ENCODE results near the gene MGAT2. TPM values are rescaled to one million over a fixed set of nuclear protein-coding genes. Genes with fewer than 3 reads are reported as not detected.

Gene MGAT2
- total RNA-seq, 2 experiments from 2014 or later = 30.2 to 32.7 TPM

DNA sequence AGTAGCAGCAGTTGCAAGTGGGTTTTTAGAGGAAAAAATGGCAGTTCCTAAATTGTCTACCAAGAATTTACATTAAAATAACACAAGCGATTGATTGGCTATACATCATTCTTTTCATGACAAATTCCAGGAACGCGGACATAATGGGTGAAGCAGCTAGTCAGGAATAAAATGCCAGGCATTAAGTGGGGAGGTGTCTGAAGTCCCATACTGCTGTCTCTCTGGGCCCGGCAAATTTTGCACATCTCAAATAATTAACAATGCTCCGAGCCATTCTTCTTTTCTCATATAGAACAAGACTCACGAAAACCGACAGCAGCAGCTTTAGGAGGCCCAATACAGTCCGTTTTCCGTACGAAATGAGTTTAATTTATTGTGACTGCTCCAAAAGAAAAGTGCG lies 869 bp upstream of the MGAT2 start:
- H3K4me3 Mint-ChIP-seq = peak overlapping the region; percentile 90
- H3K27ac Mint-ChIP-seq = peak overlapping the region; percentile 98
- no peaks in the 10 kb centered on the region for H3K27me3 Mint-ChIP-seq
- H3K9me3 Mint-ChIP-seq = no peaks in the 10 kb centered on the region
- ATAC-seq (no peak), DNase-seq (no peak)
- peaks cover 66% of the 10 kb centered on the region for H3K36me3 Mint-ChIP-seq (ENCODE audit: low read depth)
- CTCF ChIA-PET = interaction anchor here (0.7 to 3.9 kb wide), 16 partner anchors 9 to 242 kb away, joined by 3 to 30 read pairs (median 4); partner anchors contain the start of genes DNAAF2, KLHDC1, KLHDC2 and POLE2
- intact Hi-C loops (cut with micrococcal nuclease) = loop anchor here (1.0 to 10.0 kb wide), 3 partner anchors 15 to 495 kb away; partner anchors contain the start of genes DNAAF2 and VCPKMT
- H3K4me1 Mint-ChIP-seq (ENCODE audit: low read depth) = peaks cover 39% of the 10 kb centered on the region
- POLR2A ChIA-PET = interaction anchor here (0.6 to 5.7 kb wide), 13 partner anchors 9 to 245 kb away, joined by 3 to 60 read pairs (median 11); partner anchors contain the start of genes DNAAF2, KLHDC1, LRR1 and NEMF
- TF ChIP-seq, protein P1, sequence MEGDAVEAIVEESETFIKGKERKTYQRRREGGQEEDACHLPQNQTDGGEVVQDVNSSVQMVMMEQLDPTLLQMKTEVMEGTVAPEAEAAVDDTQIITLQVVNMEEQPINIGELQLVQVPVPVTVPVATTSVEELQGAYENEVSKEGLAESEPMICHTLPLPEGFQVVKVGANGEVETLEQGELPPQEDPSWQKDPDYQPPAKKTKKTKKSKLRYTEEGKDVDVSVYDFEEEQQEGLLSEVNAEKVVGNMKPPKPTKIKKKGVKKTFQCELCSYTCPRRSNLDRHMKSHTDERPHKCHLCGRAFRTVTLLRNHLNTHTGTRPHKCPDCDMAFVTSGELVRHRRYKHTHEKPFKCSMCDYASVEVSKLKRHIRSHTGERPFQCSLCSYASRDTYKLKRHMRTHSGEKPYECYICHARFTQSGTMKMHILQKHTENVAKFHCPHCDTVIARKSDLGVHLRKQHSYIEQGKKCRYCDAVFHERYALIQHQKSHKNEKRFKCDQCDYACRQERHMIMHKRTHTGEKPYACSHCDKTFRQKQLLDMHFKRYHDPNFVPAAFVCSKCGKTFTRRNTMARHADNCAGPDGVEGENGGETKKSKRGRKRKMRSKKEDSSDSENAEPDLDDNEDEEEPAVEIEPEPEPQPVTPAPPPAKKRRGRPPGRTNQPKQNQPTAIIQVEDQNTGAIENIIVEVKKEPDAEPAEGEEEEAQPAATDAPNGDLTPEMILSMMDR (IDR thresholded peaks at IDR 0.05) = no peak

DNA sequence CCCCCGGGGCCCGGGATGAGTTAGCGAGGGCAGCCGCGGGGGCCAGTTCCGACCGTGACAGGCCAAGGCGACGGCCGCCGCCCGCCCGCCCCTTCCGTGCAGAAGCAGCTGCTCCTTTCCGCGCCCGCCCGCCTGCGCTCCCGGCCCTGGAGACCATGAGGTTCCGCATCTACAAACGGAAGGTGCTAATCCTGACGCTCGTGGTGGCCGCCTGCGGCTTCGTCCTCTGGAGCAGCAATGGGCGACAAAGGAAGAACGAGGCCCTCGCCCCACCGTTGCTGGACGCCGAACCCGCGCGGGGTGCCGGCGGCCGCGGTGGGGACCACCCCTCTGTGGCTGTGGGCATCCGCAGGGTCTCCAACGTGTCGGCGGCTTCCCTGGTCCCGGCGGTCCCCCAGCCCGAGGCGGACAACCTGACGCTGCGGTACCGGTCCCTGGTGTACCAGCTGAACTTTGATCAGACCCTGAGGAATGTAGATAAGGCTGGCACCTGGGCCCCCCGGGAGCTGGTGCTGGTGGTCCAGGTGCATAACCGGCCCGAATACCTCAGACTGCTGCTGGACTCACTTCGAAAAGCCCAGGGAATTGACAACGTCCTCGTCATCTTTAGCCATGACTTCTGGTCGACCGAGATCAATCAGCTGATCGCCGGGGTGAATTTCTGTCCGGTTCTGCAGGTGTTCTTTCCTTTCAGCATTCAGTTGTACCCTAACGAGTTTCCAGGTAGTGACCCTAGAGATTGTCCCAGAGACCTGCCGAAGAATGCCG lies 699 bp downstream of the MGAT2 start:
- H3K36me3 Mint-ChIP-seq (ENCODE audit: low read depth) = peaks cover 68% of the 10 kb centered on the region
- H3K27me3 Mint-ChIP-seq = no peaks in the 10 kb centered on the region
- peaks cover 48% of the 10 kb centered on the region for H3K4me1 Mint-ChIP-seq (ENCODE audit: low read depth)
- peak; percentile 78 for DNase-seq
- CTCF ChIA-PET = interaction anchor here (1.3 to 3.9 kb wide), 11 partner anchors 9 to 241 kb away, joined by 3 to 30 read pairs (median 6); partner anchors contain the start of genes DNAAF2, KLHDC1, KLHDC2 and RPS29
- TF ChIP-seq, protein P1 (IDR thresholded peaks at IDR 0.05) = no peak
- peak overlapping the region; percentile 98 for H3K27ac Mint-ChIP-seq
- H3K9me3 Mint-ChIP-seq = no peaks in the 10 kb centered on the region
- intact Hi-C loops (cut with micrococcal nuclease) = loop anchor here (2.0 to 10.0 kb wide), 2 partner anchors 14 to 494 kb away; partner anchors contain the start of genes DNAAF2 and VCPKMT
- POLR2A ChIA-PET = interaction anchor here (0.6 to 5.7 kb wide), 17 partner anchors 8 to 460 kb away, joined by 3 to 60 read pairs (median 6); partner anchors contain the start of genes DNAAF2, KLHDC2, LRR1 and NEMF
- peak; percentile 19 for ATAC-seq
- peak overlapping the region; percentile 90 for H3K4me3 Mint-ChIP-seq

DNA sequence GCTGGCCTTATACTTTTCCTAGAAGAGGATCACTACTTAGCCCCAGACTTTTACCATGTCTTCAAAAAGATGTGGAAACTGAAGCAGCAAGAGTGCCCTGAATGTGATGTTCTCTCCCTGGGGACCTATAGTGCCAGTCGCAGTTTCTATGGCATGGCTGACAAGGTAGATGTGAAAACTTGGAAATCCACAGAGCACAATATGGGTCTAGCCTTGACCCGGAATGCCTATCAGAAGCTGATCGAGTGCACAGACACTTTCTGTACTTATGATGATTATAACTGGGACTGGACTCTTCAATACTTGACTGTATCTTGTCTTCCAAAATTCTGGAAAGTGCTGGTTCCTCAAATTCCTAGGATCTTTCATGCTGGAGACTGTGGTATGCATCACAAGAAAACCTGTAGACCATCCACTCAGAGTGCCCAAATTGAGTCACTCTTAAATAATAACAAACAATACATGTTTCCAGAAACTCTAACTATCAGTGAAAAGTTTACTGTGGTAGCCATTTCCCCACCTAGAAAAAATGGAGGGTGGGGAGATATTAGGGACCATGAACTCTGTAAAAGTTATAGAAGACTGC lies 1.5 kb downstream of the MGAT2 start:
- no peaks in the 10 kb centered on the region for H3K27me3 Mint-ChIP-seq
- H3K4me3 Mint-ChIP-seq = peak overlapping the region; percentile 90
- DNase-seq = no peak
- intact Hi-C loops (cut with micrococcal nuclease) = loop anchor here (10.0 kb wide), 1 partner anchor 493 kb away; the partner anchor contains the start of gene VCPKMT
- no peaks in the 10 kb centered on the region for H3K9me3 Mint-ChIP-seq
- peaks cover 70% of the 10 kb centered on the region for H3K36me3 Mint-ChIP-seq (ENCODE audit: low read depth)
- ChIA-PET CTCF (interaction anchor here (1.3 to 3.9 kb wide), 5 partner anchors 11 to 240 kb away, joined by 3 to 30 read pairs (median 15); partner anchors contain the start of genes DNAAF2 and RPS29), POLR2A (interaction anchor here (1.9 to 5.7 kb wide), 8 partner anchors 8 to 36 kb away, joined by 4 to 60 read pairs (median 24); partner anchors contain the start of genes DNAAF2, LRR1 and RPS29)
- peaks cover 50% of the 10 kb centered on the region for H3K4me1 Mint-ChIP-seq (ENCODE audit: low read depth)
- TF ChIP-seq, protein P1 (IDR thresholded peaks at IDR 0.05) = no peak
- H3K27ac Mint-ChIP-seq = peak overlapping the region; percentile 98
- ATAC-seq = no peak

DNA sequence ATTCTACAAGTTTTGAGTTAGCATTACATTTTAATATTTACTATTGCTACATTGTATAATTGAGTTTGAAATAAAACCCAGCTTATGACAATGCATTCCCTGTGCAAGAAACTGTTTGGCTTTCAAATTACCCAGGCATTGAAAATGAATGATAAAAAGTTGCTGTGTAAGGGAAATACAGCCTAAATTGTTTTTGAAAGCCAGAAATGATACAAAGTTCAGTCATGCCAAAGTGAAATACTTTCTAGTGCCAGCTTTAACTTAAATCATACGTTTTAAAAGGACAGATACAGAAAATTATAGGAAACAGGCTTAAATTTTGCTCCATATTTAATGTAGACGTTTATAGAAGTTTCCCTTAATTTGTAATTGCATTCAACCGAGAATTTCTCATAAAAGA lies 2.8 kb downstream of the MGAT2 start:
- Mint-ChIP-seq H3K4me1 (ENCODE audit: low read depth) (peaks cover 47% of the 10 kb centered on the region), H3K9me3 (no peaks in the 10 kb centered on the region), H3K27ac (peak overlapping the region; percentile 76), H3K4me3 (peak overlapping the region; percentile 90), H3K36me3 (ENCODE audit: low read depth) (peaks cover 66% of the 10 kb centered on the region), H3K27me3 (no peaks in the 10 kb centered on the region)
- ChIA-PET CTCF (interaction anchor here (0.7 to 1.1 kb wide), 2 partner anchors 9 to 493 kb away, joined by 3 to 6 read pairs; partner anchors contain the start of gene VCPKMT), POLR2A (interaction anchor here (0.6 to 5.7 kb wide), 6 partner anchors 11 to 145 kb away, joined by 3 to 60 read pairs (median 13); partner anchors contain the start of genes DNAAF2, KLHDC2, LRR1 and RPS29)
- intact Hi-C loops (cut with micrococcal nuclease) = loop anchor here (10.0 kb wide), 1 partner anchor 491 kb away; the partner anchor contains the start of gene VCPKMT
- ATAC-seq = no peak
- TF ChIP-seq, protein P1 (IDR thresholded peaks at IDR 0.05) = no peak
- DNase-seq = no peak
